GOT3 (cell line): ENCODE measurements around the gene CDHR2.
"Not testable (repeated sequence)": the region's sequence is repeated elsewhere in the genome, so short reads cannot be mapped to it uniquely, and the experiment has no call there.

Experiments
- DNase-seq: peaks from one replicate; lab custom pipeline; 2025; ENCODE audit warnings: mixed read lengths; lab: John Stamatoyannopoulos, UW

CDHR2 gene

DNA sequence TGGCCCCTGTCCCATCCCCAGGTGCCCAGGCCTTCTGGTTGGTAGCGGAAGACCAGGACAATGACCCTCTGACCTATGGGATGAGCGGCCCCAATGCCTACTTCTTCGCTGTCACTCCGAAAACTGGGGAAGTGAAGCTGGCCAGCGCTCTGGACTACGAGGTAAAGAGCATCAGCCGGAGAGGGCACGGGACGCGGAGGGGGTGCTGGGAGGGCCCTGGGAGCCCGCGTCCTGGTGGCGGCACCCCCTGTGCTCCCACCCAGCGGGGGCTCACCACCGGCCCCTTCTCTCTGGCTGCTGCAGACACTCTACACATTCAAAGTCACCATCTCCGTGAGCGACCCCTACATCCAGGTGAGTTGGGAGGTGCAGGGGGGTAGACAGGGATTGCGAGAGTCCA lies 19.5 kb downstream of the CDHR2 start:
- no peak for DNase-seq

DNA sequence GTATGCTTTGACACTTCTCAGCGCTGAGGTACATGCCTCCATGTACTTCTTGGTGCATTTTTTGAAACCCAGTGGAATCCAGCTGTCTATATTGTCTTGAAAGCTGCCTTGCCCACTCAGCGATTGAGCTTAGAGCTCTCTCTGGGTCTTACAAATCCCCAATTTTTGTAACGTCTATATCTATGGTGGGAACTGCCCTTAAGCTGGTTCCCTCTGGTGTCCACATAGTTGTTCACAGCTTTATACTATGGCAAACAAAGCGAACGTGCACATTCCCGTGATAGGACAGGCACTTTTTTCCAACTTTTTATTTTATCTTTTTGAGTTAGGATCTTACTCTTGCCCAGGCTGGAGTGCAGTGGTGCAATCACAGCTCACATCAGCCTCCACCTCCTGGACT lies 20.9 kb downstream of the CDHR2 start:
- no peak for DNase-seq

DNA sequence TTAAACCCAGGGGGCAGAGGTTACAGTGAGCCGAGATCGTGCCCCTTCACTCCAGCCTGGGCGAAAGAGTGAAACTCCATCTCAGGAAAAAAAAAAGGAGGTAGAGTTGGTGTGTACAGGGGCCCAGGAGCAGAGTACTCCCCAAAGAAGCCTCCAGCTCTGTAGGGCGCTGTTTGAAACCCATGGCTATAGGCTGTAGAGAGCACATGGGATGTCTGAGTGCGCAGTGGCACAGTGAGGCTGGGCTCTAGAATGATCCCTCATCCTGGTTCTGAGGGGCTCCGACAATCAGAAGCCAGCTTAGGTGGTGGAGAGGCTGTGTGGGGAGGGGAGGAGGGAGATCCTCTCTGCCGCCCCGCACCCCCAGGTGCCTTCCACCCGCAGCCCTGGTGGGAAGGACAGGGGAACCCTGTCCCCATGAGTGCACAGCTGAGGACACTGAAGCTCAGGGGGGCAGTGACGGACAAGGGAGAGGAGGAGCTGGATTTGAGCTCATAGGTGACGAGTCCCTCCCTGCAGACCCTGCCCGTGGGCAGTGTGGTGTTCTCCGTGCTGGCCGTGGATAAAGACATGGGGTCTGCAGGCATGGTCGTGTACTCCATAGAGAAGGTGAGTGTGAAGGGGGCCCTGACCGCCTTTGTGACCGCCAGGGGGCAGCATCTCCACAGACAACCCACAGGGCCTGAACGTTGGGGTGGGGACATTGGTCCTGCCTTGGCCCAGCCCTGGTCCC lies 24.6 kb downstream of the CDHR2 start:
- DNase-seq = no peak

DNA sequence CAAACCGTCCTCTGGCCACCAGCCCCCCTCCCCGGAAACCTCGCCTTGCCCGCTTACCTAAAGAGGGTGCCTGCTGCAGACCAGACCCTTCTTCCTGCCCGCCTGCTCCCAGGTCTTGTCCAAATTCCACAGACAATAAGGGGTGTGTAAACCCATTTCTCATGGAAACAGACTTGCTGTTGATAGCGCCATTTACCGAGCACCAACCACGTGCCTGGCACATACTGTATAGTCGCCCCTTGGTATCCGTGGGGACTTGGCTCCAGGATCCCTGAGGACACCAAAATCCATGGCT lies 25.1 kb downstream of the CDHR2 start:
- no peak for DNase-seq

DNA sequence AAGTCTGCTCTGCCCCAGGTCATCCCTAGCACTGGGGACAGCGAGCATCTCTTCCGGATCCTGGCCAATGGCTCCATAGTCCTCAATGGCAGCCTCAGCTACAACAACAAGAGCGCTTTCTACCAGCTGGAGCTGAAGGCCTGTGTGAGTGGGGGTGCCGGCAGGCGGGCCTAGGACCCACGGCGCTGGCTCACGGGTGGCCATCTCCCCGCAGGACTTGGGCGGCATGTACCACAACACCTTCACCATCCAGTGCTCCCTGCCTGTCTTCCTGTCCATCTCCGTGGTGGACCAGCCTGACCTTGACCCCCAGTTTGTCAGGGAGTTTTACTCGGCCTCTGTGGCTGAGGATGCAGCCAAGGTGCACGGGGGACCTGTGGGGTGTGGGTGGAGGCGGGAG lies 25.9 kb downstream of the CDHR2 start:
- DNase-seq = no peak

DNA sequence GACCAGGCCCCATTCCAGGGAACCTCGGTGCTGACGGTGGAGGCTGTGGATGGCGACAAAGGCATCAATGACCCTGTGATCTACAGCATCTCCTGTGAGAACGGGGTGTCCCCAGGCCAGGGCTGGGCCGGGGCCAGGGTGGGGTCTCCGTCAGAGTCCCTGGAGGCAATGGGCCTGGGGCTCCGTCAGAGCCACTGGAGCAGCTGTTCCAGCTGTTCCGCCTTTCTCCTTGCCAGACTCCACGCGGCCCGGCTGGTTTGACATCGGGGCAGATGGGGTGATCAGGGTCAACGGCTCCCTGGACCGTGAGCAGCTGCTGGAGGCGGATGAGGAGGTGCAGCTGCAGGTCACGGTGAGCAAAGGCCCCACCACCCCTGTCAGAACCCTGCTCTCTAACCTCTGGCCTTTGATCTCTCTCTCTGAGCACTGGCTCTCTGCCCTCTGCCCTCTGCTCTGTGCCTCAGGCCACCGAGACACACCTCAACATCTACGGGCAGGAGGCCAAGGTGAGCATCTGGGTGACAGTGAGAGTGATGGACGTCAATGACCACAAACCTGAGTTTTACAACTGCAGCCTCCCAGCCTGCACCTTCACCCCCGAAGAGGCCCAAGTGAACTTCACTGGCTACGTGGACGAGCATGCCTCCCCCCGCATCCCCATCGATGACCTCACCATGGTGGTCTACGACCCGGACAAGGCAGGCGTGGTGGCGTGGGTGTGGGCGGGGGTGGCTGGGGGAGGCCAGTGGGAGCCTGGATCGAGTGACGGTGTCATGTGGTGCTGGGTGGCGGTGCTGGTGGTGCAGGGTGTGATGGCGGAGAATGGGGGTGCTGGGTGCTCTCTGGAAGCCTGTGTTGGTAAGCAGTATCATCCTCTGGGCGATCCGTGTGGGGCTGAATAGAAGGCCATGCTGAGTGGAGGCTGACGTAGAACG lies 26.6 kb downstream of the CDHR2 start:
- DNase-seq = no peak

DNA sequence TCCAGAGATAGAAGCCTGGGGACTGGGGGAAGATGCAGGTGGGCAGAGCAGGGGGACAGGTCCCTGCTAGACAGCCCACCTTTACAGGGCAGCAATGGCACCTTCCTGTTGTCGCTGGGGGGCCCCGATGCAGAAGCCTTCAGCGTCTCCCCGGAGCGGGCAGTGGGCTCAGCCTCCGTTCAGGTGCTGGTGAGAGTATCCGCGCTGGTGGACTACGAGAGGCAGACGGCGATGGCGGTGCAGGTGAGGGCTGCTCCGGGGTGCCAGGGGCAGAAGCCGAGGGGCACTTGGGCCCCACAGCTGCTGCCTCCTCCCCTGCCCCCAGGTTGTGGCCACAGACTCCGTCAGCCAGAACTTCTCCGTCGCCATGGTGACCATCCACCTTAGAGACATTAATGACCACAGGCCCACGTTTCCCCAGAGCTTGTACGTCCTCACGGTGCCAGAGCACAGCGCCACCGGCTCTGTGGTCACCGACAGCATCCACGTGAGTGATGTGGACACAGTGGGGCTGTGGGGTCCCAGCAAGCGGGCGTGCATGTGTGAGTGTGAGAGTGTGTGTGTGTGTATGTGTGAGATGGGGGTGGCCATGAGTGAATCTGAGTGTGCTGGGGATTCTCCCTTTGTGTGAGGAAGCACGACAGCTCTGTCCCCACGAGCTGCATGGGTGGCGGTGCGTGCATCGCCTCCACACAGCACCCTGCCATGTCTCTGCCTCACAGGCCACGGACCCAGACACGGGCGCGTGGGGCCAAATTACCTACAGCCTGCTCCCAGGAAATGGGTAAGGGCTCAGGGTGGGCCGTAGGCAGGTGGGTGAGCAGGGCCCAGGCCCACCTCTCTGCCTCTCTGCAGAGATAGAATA lies 28.4 kb downstream of the CDHR2 start:
- DNase-seq = no peak

DNA sequence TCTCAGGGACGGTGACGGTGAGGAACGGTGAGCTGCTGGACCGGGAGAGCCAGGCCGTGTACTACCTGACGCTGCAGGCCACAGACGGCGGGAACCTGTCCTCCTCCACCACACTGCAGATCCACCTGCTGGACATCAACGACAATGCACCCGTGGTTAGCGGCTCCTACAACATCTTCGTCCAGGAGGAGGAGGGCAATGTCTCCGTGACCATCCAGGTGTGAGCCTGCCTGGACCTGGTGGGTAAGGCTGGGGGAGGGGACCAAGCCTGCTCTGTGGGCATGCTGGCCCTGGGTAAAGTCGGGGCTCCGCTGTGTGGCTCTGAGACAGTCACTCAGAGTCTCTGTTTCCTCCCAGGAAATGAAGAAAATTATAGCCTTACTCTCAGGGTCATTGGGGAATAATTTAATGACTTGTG lies 29.3 kb downstream of the CDHR2 start:
- no peak for DNase-seq

DNA sequence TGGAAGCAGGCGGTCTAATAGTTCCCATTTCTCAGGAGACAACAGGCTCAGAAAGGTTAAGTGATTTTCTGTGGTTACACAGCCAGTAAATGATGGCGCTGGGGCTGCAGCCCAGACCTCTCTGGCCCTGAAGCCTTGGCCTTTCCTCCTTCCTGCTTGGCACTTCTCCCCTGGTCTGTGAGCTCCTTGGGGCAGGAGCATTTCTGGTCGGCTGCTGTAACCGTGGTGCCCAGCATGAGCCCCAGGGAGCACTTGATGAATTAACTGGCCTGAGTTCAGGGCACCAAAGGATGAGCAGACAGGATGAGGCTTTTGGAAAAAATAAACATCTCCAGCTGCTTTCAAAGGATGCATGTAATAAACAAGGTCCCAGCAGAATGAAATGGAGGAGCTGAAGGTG lies 30.2 kb downstream of the CDHR2 start:
- DNase-seq = no peak

DNA sequence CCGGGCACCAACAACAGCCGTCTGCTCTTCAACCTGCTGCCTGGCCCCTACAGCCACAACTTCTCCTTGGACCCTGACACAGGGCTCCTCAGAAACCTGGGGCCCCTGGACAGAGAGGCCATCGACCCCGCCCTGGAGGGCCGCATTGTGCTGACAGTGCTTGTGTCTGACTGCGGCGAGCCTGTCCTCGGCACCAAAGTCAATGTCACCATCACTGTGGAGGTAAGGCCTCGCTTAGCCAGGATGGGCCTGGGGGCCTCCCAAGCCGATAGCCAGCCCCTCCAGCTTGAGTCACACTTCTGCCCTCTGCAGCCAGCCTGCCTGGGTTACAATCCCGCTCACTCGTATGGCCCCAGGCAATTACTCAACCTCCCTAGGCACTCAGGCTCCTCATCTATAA lies 32.2 kb downstream of the CDHR2 start:
- DNase-seq = no peak

DNA sequence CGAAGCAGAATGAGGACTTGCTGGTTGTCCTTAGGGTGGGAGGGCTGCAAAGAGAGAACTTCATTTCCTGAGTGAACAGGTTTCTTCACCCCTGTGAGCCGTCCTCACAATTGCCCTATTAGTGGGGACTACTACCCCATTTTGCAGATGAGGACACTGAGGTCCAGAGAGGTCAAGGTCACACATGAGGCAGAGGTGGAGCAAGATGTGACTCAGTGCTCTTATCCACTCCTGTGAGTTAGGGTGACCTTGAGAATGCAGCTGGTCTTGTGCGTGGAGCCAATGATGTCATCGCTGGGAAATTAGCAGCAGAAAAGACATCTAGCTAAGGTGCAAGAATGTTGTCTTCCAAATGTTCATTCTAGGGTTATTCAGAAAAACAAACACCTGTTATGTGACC lies 33.9 kb downstream of the CDHR2 start:
- DNase-seq = no peak

DNA sequence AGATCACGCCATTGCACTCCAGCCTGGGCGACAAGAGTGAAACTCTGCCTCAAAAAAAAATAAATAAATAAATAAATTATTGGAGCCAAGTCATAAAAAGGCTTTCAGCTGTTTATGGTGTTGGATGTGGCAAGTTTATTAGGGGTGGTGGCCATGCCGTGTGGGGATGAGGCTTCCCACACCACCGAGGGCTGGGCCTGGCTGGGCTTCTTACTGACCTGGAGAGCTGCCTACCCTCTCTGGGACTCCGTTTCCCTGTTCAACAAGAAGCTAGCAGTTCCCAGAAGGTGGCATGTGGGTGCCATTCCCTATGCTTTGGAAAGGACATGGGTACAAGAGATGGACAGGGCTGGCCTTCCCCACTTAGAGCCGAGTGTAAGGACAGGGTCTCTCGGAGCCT lies 38.3 kb downstream of the CDHR2 start:
- no peak for DNase-seq

DNA sequence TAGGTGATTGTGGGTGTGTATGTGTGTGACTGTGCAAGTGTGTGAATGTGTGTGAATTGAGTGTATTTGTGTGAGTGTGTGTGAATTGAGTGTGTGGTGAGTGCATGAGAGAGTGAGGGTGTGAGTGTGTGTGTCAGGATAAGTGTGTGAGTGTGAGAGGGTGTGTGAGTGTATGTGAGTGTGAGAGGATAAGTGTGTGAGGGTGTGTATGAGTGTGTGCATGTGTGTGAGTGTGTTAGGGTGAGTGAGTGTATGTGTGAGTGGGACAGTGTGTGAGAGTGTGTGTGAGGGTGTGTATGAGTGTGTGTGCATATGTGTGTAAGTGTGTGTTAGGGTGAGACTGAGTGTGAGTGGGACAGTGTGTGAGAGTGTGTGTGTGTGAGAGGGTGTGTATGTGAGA lies 39.2 kb downstream of the CDHR2 start:
- no peak for DNase-seq

DNA sequence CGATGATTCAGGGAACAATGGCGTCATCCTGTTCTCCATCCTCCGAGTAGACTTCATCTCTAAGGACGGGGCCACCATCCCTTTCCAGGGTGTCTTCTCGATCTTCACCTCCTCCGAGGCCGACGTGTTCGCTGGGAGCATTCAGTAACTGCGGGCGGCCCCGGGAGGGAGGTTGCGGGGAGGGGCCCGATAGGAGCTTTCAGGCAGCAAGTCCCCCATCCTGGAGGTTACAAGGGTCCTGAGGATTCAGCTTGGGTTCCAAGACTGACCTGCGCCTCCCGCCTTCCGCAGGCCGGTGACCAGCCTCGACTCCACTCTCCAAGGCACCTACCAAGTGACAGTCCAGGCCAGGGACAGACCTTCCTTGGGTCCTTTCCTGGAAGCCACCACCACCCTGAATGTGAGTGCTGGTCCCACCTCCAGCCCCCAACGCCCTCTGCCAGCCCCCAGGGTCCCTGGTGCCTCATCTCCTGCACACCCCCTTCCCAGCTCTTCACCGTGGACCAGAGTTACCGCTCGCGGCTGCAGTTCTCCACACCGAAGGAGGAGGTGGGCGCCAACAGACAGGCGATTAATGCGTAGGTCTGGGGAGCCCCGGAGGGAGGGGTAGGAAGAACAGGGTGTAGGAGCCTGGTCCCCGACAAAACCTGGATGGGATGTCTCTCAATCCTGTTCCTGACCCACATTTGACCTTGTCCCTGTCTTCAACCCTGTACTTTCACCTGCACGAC lies 40.1 kb downstream of the CDHR2 start:
- DNase-seq = no peak

DNA sequence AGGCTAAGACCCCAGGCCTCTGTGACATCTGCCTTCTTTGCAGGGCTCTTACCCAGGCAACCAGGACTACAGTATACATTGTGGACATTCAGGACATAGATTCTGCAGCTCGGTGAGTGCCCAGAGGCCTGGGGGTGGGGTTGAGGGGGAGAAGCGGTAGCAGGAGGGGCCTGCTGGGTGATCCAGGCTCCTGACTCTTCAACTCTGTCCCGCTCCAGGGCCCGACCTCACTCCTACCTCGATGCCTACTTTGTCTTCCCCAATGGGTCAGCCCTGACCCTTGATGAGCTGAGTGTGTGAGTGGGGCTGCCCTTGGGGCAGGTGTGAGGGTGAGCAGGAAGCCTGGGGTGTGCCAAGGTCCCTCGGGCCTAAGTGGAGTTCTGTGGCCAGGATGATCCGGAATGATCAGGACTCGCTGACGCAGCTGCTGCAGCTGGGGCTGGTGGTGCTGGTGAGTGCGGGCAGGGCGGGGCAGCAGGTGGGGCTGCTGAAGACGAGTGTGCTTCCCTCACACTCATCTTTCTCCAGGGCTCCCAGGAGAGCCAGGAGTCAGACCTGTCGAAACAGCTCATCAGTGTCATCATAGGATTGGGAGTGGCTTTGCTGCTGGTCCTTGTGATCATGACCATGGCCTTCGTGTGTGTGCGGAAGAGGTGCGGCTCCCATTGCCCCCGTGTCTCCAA lies 41.0 kb downstream of the CDHR2 start:
- DNase-seq = no peak

DNA sequence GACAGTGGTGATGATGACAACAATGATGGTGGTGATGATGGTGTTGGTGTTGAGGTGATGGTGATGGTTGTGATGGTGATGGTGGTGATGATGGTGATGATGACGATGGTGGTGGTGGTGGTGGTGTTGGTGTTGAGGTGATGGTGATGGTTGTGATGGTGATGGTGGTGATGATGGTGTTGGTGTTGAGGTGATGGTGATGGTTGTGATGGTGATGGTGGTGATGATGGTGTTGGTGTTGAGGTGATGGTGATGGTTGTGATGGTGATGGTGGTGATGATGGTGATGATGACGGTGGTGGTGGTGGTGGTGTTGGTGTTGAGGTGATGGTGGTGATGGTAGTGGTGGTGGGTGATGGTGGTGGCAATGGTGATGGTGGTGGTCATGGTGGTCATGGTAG lies 42.5 kb downstream of the CDHR2 start:
- not testable (repeated sequence) for DNase-seq

DNA sequence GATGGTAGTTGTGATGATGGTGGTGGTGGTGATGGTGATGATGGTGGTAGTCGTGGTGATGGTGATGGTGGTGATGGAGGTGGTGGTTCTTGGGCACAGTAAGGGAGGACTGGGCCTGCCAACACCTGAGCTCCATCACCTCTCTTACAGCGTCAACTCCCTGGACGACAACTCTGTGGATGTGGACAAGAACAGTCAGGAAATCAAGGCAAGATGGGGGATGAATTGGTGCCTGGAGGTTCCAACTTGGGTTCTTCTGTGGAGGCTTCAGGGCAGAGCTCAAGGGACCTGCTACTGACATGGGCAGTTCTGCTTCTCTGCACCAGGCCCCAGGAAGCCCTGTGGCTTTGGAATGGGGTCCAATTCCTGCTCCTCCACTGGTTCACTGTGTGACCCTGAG lies 43.4 kb downstream of the CDHR2 start:
- no peak for DNase-seq

DNA sequence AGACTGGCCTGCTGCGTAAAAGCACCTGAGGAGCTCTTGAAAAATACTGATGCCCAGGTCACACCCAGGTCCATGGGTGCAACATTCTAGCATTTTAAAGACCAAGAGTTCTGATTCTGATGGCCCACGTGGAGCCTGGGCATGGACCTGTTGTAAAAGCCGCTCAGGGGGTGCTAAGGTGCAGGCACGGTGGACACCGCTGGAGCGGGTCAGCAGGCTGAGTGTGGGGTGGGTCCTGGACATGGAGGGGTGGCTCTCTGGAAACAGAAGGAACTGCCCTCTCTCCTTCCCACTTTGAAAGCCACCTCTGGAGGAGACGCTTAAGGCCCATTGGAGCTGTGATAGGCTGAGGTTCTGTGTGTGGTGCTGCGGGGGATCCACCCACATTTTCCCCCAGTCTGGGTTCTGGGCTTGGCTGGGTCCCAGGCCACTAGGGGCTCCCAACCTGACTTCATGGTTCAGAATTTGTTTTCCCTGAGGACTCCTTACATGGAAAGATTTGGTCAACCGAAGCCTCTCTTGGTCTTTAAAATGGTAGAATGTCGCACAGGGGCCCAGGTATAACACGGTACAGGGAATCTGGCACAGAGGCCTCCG lies 44.2 kb downstream of the CDHR2 start:
- DNase-seq = no peak

DNA sequence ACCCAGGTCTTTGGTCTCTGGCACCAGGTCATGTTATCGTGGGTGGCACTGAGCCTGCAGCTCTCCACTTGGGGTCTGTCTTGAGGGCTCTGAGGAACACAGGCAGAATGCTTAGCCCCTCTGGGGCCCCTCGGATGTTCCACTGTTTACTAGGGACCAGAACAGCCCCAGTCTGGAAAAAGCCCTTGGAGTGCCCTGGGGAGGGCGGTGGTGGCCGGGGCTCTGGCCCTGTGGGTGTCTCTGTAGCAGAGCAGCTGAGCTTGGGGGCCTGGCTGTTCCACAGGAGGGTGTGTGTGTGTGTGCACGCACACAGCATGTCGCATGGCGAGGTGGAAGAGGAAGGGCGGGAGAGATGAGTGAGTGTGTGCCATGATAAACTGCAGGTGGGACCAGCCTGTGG lies 45.4 kb downstream of the CDHR2 start:
- DNase-seq = no peak

DNA sequence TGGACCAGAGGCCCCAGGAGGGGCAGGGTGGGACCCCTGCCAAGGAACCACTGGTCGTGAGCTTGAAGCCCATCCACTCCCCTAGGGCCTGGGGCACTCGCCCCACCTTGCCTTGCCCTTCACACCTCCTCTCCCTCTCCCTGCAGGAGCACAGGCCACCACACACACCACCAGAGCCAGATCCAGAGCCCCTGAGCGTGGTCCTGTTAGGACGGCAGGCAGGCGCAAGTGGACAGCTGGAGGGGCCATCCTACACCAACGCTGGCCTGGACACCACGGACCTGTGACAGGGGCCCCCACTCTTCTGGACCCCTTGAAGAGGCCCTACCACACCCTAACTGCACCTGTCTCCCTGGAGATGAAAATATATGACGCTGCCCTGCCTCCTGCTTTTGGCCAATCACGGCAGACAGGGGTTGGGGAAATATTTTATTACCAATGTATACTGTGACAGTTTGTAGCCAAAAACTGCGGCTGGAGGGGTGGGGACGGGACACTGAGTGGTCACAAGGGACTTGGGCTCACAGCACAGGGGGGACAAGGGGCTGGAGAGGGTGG lies 46.3 kb downstream of the CDHR2 start:
- no peak for DNase-seq
